Fibroblast of skin of right quadriceps (primary cell): ENCODE results near the gene KCNIP4.
"Not testable (repeated sequence)": the region's sequence is repeated elsewhere in the genome, so short reads cannot be mapped to it uniquely, and the experiment has no call there.

Experiments
- DNase-seq: peaks from one replicate; pipeline ENCODE4 v3.0.0-alpha.2; 2013

The KCNIP4 gene

DNA sequence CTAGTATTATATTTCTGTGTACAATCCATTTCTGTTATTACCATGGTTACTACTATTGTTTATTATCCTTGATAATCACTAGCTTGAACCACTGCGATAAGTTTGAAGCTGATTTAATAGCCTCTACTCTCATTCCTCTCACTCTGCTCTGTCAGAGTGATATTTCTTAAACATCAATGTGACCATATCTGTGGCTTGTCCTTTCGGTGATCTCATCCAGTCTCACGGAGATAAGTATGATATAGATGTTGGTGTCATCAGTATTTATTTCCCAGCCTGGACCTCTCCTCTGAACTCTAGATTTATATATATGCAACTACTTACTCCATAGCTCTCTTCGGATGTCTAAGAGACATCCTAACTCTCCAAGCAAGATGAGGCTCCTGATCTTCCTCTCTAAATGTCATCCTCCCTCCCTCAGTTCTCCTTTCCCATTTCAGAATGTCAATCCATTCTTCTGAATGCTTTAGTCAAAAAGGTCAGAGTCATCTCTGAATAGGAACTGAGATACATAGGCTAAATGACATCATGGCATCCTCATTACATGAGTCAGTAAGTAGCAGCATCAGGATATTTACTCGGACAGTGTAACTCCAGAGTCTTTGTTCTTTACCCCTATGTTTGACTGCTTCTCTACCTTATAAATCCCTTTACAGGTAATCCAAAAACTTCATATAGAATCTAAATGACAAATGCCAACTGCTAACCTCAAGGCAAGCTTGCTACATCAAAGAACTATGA is 1118.8 kb downstream of the KCNIP4 start:
- peak; percentile 37 for DNase-seq

DNA sequence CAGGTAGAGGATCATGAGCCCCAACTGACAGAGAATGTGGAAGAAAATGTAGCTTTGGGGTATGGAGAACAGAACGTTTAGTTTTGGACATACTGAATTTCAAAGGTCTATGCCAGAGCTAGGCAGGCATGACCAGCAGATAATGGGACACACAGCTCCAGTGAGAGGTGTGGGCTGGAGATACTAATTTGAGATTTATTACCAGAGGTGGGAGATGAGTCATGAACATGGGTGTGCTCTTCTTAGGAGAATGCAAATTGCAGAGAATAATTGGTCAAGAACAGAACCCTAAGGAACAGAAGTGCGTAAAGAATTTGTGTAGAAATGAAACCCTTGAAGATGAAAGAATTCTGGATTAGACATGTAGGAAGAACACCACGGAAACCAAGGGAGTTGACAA is 1123.1 kb downstream of the KCNIP4 start:
- no peak for DNase-seq

DNA sequence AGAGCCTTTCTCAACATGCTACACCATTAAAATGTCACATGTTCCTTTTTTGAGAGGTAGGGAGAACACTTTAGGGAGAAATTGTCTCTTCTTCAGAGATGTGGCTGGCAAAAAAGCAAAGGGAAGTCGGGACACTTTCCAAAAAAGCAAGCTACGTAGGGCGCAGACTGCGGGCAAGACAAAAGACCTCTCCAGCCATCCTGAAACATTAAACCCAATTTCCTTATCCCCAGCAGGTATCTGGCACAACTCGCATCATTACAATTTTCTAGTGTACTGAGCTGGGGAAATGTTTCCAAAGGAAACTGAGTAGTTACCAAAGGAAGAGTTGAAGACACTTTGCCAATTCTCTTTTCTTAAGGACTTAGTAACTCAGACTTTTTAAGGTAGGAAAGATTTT is 1132.3 kb downstream of the KCNIP4 start:
- no peak for DNase-seq

DNA sequence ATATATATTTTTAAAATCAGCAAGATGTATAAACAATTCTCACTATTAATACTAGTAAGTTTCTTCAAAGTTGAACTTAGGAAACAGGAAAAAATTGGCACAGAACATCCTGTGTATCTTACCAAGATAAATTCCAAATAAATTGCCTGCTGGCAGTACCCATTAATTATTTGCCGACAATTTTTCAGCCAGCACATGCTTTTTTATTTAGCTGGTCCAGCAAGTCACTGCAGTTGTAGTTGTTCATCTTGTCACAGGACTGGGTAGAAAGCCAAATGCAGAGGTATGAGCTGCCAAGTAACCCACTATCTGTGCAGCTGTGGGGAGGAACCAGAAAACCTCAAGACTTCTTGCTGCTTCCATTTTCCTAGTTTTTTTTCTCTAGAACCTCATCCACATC is 1134.9 kb downstream of the KCNIP4 start:
- no peak for DNase-seq

DNA sequence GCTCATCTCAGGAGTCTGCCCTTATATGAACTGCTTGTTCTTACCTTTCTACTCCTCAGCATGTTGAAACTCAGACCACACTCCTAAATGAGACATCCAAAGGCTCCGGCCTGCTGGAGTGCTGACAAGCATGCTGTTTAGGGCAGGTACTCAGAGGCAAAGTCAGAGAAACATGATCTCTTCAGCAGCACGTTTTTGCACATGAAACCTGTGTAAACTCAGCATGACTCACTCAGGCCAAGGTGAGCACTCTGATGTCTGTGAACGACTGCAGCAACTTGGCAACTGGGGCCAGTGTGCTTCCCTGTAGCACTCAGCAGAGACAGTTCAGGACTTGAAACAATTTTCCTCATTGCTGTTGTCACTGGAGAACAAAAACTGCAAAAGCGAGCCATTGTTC is 1138.8 kb downstream of the KCNIP4 start:
- DNase-seq = no peak

DNA sequence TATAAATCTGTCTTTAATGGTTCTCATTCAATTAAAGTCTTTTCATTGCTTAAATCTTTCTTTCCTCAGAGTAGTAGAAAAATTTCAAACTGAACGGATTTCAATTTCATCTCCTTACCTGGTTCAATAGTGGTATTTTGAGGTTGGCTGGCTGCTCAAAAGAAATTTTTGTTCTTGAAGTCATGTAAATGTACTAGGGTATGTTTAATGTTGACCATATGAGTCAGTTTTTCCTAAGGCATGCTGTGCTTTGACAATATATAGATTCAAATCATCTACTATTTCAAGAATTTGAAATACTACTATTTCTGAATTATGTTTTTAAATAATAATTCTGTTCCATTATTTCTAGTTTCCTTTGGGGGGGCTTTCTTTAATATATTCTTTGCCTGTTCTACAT is 1142.9 kb downstream of the KCNIP4 start:
- no peak for DNase-seq

DNA sequence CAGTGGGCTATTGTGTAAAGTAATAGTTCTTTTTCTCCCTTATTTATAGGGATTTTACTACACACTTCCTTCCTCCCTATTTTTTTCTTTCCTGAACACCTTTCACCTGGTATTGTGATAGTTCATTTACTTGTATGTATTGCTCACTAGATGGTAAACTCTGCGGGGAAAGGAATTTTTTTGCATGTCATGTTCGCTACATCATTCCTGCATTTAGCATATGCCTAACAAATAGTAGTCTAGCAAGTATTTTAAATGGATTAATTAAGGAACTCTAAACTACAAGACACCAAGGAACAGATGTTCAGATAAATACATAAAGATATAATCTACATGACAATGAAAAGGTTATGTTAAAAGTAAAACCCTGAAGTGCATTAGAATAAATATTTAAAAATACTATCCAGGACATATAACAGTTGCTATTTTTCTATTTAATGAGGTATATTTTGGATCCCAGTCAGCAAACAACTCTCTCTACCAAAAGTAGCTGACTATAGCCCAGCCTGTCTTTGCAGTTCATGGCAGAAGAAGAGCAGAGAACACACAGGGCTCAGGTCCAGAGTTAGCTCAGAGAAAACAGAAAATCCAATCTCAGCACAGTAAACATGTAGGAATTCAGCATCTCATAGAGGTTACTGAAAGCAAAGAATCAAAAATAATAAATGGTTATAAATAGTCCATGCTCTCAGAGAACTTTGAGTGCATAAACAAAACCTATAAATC is 1160.5 kb downstream of the KCNIP4 start:
- no peak for DNase-seq

DNA sequence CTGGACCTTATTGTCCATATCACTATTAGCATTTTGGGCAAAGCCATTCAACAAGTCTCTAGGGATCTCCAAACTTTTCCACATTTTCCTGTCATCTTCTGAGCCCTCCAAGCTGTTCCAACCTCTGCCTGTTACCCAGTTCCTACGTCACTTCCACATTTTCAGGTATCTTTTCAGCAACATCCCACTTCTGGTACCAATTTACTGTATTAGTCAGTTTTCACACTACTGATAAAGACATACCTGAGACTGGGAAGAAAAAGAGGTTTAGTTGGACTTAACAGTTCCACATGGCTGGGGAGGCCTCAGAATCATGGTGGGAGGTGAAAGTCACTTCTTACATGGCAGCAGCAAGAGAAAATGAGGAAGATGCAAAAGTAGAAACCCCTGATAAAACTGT is 1165.4 kb downstream of the KCNIP4 start:
- not testable (repeated sequence) for DNase-seq

DNA sequence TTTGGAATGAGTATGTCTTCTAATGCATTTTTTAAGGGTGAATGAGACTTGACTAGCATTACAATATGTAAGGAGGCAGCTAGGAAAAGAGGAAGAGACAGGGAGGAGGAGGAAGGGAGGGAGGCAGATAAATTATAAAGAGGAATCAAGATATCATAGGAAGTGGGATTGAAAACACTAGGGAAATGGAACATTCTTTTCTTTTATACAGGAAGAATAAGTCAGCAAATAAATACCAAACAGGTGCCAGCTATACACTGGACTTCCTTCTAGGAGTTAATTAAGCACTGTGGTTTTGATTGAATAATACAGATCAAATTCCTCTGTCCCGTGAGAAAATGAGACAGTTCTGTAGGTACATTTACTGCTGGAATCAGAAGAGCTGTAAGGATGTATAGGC is 1169.7 kb downstream of the KCNIP4 start:
- DNase-seq = no peak

DNA sequence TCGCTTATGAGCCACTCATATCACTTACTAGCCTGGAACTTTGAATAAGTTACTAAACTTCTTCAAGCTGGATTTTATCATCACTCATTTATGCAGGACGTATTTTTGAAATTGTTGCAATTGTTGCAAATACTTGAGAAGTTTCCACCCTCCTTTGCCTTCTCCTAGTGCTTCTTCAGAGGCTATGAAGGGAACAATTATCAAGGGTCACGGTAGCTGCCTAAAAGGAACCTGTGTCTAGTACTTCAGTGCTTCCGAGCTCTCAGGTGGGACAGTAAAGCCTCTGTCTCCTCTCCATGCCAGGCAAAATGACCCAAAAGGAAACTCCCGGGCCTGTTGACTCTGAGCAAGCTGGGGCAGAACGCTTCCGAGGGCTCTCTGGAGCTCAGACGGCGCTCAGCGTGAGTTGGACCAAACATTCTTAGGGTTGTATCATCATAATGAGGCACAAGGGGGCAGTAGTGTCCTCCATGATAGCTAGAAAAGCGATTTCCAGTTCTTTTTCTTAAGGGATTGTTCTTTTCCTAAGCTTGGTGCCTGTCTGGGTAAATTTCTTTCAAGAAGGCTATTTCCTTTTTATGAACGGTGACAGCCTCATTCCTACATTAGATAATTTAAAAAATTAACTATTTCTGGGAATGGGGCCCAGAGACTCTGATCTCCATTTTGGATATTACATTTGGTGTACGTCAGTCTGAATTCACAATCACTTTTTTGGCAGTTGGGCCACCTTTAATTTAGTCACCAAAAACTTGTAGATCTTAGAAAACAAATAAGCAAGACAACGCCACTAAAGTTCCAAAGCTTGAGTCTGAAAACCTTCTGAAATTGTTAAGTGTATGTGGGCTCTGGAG is 1175.2 kb downstream of the KCNIP4 start:
- peak; percentile 56 for DNase-seq

DNA sequence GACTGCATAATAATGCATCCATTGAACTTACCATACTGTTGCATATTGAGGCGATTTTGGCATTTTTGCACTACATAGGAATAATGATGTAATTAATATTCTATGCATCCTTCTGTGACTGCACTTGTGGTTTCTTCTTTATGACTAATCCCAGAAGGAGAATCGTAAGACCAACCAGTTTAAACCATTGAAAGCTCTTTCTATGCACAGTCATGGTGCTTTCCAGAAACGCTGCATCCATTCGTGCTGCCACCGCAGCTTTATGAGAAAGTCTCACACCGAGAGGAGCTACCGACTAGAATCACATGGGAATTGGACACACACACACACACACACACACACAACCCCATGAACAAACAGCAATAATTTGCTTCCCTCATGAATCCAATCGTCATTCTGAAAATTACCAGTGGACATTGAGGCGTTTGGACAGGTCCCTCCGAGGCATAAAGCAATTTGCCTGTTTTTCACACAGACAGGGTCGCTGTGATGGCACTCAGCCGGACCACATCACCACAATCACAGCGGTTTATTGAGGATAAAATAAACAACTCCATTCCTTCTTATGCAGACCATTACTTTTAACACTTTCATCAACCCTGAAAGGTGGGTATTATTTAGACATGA is 1184.1 kb downstream of the KCNIP4 start:
- DNase-seq = peak; percentile 37

DNA sequence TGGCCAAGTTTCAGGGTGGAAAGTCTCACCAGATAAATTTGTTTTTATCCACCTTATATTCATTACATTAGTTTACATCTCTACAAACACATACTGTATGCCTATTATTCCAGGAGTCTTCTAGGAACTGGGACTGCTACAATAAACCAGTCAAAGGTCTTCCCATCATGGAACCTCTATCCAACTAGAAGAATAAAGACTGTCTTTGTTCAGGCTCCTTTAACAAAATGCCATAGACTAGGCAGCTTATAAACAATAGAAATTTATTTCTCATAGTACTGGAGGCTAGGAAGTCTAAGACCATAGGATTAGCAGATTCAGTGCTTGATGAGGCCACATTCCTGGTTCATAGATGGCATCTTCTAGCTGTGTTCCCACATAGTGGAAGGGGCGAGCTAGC is 1186.7 kb downstream of the KCNIP4 start:
- no peak for DNase-seq

DNA sequence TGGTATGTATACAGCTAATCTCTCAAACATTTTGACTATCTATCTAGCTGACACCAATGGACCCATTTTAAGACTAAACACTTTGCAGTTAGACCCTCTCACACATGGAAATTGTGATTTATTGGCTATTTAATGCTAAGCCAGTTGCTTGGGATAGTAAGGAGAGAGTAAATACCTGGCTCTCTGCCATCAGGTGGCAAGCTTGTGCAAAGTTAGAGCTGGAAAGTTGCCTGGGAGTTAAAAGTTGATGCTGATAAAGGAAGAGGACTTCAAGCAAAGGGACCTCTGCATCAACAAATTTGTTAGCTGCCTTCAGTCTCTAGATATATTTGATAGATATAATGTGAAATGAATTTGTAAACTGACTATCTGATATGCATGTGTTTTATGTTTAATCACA is 1187.2 kb downstream of the KCNIP4 start:
- DNase-seq = no peak

DNA sequence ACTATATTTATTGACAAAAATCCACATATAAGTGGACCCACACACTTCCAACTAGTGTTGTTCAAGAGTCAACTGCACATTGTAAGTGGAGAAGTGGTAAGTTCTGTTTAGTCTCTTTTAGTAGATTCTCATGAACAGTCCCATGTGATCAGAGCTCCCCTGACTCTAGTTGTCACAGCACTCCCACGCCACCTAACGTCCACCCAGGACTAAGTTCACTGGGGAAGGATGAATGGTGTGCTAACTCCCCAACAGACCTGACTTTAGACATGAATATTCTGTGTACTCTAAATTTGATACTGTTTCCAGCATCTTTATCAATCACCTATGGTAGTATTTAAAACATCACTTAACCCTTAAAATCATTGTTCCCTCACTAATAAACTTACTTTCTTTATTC is 1188.5 kb downstream of the KCNIP4 start:
- DNase-seq = no peak

DNA sequence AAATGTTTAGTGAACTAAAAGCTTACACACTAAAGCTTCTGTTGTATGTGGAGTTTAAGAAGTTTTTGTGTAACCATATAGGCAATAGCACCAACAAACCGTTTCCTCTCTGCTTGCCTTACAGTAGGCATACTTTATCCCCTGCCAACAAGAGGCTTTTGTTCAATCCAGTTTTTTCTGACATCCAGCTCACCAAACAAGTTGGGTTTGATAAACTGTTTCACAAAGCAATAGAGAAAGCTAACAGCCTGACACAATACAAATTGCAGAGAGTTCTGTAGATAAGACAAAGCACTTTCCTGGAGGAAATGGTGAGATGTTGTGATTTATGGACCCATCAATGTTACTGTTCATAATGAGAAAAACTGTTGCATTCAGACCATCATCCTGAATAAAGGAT is 1194.5 kb downstream of the KCNIP4 start:
- DNase-seq = no peak

DNA sequence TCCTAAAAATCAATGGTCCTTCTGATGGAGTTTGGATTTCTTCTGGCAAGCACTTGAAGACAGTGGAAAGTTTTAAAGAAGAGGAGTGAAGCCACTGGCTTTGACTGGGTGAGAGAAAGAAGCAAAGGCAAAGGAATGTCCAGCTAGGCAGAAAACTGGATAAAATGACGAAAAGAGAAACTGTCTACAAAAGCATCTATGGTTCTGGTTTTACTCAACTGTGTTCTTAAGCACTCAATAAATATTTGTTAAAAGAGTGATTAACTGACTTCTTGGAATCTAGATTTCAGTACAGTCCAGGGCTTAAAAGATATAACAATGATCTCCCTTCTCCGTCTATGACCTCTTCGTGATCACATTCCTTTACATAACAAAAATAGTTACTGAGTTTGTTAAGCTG is 1195.9 kb downstream of the KCNIP4 start:
- DNase-seq = no peak

DNA sequence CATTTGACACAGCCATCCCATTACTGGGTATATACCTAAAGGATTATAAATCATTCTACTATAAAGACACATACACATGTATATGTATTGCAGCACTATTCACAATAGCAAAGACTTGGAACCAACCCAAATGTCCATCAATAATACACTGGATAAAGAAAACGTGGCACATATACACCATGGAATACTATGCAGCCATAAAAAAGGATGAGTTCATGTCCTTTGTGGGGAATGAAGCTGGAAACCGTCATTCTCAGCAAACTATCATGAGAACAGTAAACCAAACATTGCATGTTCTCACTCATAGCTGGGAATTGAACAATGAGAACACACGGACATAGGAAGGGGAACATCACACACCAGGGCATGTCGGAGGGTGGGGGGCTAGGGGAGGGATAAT is 1202.6 kb downstream of the KCNIP4 start:
- DNase-seq = not testable (repeated sequence)

DNA sequence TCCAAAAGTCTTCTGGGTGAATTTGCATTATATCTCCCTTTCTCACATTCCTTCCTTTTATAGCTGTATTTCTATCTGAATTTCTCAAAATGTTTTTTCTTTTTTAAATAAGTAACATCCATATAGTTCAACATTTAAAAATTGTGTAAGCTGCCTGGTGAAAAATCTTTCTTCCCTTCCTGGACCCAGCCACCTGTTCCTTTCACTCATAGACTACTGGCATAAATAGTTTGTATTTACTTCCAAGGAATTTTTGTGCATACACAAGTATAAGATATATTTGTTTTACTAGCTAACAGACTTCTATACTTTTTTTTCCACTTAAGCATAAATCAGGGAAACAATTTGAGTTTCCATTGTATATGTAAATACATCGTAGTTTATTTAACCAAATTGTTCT is 1212.6 kb downstream of the KCNIP4 start:
- no peak for DNase-seq

DNA sequence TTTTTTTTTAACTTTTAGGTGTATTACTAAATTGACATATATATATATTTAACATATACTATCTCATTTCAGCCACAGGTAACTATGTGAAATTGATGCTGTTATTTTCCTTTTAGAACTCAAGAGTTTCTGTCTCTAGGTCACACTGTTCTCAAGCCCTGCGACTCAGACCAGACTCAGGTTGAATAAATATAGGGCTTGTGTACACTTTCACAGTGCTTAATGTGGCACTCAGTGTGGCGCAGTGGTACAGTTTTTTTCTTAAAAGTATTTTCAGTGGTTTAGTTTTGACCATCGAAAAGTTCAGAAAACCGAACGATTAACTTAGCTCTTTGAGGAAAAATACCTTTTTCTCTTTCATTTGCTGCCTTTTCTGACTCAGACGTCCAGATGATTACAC is 1223.7 kb downstream of the KCNIP4 start:
- no peak for DNase-seq

DNA sequence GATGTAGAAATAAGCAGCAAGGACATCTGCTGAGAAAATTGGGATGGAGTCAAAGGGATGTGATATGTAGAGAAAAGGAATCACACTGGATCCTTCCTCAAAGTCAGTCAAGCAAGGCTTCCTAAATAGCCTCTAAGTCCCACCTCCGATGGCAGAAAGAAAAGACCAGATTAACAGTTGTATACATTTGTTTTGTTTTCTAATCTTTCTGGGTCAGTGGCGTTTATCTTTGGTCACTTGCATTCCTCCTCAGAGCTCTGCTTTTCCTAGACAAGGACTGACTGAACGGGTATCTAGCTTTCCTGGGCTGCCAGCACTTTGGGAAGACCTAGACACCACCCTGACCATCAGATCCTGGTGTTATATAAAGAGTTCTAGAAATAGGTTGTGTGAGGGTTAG is 1225.1 kb downstream of the KCNIP4 start:
- no peak for DNase-seq

DNA sequence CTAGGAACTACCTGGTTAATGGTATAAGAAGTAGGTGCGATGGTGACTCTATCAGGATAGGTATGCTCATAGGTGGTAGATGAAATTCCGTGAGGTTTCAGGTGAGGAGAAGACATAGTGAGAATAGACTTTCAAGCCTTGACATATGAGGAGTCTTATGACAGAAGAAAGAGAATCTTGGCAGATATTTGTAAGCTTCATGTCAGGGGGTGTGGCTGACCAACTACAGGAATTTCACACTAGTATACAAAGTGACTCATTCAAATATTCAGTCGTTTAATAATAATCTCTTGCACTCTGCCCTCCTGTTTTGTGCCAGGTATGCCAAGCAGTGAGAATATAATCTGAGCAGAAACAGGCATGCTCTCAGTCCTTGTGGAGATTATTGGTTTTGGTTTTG is 1225.6 kb downstream of the KCNIP4 start:
- DNase-seq = no peak

DNA sequence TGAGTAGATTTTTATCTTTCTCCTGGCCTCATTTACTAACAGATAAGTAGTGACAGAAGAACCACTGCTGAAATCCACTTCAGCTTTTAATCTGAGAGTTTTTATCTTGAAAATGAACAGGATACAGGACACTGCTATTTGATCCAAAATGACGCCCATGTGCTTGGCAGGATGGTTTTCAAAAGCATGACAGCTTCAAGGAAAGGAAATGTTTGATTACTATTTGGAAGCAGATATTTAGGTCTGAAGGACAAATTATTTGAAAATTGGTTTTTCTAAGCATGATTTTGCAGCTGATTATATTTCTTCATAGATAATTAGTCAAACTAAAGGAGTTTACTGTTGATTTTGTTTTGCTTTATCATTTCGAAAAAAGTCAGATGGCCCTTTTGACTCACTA is 1237.2 kb downstream of the KCNIP4 start:
- DNase-seq = no peak
